Globus pallidus (tissue), 1 donor: Measurements from ENCODE around the gene FTHL17.

Experiments
- DNase-seq: peaks from one replicate; pipeline ENCODE4 v3.0.0-alpha.2; 2015; ENCODE audit warnings: low spot score

Gene FTHL17

DNA sequence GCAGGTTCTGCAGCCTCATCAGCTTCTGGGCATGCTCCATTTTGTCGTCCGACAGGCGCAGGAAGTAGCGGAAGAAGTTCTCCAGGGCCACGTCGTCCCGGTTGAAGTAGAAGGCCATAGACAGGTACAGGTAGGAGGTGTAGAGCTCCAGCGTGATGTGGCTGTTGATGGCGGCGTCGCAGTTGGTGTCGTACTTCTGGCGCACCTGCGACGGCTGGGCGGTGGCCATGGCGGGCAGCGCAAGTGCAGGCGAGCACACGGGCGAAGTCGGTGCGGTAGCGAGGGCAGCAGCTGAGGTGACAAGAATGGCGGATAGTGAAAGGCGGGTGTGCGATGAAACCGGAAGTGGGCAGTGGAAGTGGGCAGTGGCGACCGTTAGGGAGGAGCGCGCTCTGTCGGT lies at the start of gene FTHL17:
Gene FTHL17, minus strand, starts transcription at position 317 of the 400 bp plus-strand sequence. Its CDS starts 88 bp downstream, at position 229.
- no peak for DNase-seq

- DNase-seq: no peak
Observed at GRCh38 chrX:31117266-31117665, 45.4 kb upstream of the FTHL17 start.

DNA sequence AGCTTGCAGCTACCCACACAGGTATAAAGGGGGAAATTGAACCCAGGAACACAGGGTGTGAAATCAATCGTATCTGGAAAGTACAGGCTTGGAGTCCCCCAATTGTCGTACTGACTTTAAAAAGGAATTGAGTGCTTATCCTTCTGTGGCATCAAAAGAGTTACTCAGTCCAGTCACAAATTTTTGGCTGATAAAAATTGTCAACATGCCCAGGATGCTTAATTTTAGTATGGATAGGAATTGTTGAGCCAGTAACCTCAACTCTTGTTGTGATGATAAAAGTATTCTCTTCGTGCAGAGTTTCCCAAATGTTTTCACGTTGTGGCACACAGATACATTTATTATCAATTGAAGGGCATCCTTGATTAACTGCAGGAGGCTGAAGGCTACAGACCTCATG lies 43.6 kb upstream of the FTHL17 start:
- DNase-seq: no peak

- no peak for DNase-seq
Observed at GRCh38 chrX:31114858-31115257, 43.0 kb upstream of the FTHL17 start.

DNA sequence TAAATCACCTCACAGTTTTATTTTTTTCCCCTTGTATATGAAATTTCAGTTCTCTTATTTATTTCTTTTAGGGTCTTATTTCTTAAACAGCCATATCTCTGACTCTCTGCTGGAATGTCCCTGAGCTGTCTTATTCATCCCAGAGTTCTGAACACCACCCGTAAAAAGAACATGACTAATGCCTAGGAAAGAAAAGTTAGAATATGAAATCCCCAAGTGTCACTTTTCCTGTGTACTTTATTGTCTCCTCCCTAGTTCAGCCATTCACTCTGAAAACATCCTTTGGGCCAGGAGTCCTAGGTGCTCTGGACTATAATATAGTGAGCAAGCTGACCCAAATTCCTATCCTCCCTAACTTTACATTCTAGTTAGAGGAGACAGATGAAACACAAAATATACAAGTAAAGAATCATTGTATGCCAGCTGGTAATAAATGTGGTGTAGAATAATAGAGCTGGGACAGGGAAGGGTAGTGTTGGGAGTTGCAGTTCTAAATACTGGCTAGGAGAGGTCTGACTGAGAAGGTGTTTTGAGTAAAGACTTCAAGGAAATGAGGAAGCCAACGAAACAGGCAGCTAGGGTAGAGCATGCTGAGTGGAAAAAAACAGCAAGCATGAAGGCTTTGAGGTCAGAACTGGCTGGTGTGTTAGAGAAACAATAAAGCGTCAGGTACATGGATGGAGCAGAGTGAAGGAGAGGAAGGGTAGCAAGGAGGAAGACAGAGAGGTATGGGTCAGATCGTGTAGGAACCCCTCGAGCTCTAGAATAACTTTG lies 40.6 kb upstream of the FTHL17 start:
- no peak for DNase-seq

- no peak for DNase-seq
Observed at GRCh38 chrX:31110657-31111056, 38.8 kb upstream of the FTHL17 start.

DNA sequence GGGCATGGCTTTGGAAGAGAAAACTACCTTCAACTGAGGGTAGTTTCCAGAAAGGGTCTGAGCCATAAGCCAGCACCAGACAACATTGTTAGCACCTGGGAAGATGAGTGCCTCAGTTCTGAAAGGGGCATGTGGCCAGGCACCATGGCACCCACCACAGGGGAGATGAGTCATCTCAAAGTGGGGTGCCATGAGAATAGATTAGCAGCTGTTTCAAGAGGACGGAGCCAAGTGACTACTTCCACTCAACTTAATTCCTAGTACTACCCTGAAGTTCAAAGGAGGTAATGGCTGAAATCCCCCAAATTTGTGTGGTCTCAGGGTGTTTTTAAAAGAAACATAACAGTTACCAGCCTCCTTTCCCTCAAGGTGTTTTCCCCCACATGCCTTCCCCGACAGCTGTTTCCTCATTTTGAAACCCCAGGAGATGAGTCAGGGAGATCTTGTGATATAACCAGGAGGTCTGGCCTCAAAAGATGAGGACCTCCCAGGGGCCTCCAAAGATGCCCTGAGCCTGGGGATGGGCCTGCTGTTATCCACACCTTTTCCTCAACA lies 27.8 kb upstream of the FTHL17 start:
- no peak for DNase-seq

DNA sequence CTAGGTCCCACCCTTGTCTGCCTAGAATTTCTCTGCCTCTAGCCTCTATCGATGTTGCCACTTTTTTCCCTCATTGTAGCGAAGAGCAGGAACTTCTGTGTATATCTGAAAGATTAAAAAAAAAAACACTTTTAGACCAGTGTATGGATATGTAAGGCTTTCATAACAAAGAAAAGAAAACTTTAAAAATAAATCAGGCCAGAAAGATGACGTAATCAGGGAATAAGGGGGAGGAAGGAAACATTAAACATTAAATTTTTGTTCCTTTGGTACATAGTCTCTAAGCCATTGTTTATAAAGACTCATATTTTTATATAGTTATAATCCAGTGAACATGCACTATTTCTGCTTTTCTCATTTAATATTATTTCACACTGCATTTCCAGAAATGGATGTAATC lies 26.2 kb upstream of the FTHL17 start:
- no peak for DNase-seq

- no peak for DNase-seq
Observed at GRCh38 chrX:31093639-31093975, 21.8 kb upstream of the FTHL17 start.

DNA sequence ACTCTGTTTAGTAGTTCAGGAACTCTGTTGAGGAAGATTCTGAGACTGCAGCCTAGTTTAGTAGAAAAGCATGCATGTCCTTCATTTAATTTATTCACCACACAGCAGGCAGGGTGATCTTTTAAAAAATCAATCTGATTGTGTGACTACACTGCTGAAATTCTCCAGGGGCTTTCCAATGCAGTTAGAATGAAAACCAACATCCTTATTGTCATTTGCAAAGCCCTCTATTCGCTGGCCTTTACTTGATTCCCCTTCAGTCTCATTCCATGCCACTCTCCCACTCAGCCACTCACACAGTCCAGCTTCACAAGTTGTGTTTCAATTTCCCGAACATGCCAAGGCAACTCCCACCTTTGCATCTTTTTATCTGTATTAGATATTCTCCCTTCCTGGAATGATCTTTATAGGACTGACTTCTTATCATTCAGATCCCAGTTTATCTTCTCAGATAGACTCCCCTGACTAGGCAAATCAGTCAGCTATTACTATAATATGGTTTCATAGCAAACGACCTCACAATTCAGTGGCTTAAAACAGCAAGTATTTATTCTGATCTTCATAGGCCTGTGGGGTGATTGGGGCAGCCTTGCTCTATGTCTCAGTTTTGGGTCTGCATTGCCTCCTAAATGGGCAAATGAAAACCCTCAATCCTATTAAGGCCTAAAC lies 21.3 kb upstream of the FTHL17 start:
- DNase-seq: no peak

- DNase-seq: no peak
Observed at GRCh38 chrX:31092476-31092875, 20.6 kb upstream of the FTHL17 start.

GRCh38 chrX:31091819-31092218 lies 20.0 kb upstream of the FTHL17 start:
- no peak for DNase-seq

DNA sequence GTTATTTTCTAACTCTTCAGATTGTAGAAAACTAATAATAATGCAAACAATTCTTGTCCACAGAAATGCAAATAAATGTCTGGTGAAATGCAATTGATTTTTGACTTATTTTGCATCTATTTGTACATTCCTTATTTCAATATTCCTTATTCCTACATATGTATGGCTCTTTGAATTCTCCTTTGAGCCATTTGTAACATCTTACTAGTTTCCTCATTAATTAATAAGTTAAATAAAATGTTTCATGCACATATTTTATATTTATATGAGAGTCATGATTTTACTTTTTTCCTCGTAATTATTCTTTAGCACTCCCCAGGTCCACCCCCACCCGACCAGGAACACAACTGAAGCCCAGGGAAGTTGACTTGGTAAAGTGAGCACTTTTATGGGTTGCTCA lies 2.7 kb upstream of the FTHL17 start:
- no peak for DNase-seq

GRCh38 chrX:31071262-31071661 lies 579 bp downstream of the FTHL17 start:
- no peak for DNase-seq

GRCh38 chrX:31070057-31070468 lies 1.8 kb downstream of the FTHL17 start:
- no peak for DNase-seq

- DNase-seq: no peak
Observed at GRCh38 chrX:31063114-31063513, 8.7 kb downstream of the FTHL17 start.

- DNase-seq: no peak
Observed at GRCh38 chrX:31061091-31061490, 10.8 kb downstream of the FTHL17 start.

- no peak for DNase-seq
Observed at GRCh38 chrX:31060016-31060415, 11.8 kb downstream of the FTHL17 start.

DNA sequence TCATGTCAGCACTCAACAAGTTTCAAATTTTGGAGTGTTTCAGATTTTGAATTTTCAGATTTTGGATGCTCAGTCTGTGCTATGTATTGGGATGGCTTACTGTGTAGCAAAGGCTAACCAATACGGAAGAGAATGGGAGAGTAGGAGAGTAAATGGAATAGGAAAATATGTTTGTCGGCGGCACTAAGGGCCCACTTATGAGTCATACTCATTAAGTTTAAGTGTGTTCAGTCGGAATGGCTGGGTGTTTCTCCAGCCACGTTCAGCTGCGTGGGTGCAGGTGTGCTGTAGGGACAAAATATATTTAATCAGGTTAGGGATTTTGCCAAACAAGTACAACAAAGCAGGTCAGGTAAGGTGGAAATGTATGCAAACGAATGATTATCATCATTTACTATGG lies 13.6 kb downstream of the FTHL17 start:
- no peak for DNase-seq

DNA sequence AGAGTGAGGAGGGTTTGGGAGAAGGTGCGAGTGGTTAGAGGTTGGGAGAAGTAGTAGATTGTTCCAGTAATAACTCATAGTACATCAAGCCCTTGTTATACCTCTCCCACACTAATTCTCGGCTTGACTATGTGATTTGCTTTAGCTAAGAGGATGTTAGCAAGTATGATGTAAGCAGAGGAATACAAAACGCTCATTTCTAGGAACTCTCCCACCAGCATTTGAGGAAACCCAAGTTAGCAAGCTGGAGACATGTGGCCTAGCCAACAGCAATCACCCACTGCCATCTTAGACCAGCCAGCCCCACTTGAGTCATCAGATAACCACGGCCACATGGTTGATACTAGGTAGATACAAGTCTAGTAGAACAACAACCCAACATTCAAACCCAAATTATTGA lies 14.2 kb downstream of the FTHL17 start:
- DNase-seq: no peak

- no peak for DNase-seq
Observed at GRCh38 chrX:31057291-31057690, 14.6 kb downstream of the FTHL17 start.

DNA sequence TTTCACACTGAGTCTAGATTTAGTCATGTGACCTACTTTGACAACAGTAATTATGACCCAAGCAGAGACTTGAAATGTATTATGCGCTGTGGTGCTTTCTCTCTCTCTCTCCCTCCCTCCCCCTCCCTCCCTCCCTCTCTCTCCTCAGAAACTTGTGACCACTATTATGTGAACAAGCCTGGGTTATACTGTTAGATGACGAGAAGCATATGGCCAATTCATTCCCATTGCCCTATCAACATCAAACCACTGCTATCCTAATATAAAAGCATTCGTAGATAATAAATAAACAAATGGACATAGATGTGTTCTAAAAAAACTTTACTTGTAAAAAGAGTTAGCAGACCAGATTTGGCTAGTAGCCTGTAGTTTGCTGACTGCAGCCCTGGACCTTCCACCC lies 18.2 kb downstream of the FTHL17 start:
- DNase-seq: no peak

- DNase-seq: no peak
Observed at GRCh38 chrX:31039327-31039711, 32.5 kb downstream of the FTHL17 start.
